IMR-90 (cell line): ENCODE data around the gene BCAT1. TPM values are rescaled to one million over a fixed set of nuclear protein-coding genes. Genes with fewer than 3 reads are reported as not detected.
A peak's percentile ranks its signal among the peaks of the same experiment; 100 is the strongest.

ENCODE experiments used
- ATAC-seq: fragments of 200-7000 bp; cut with Tn5 transposase; 2 replicates; pipeline ENCODE4 v1.9.1; 2020; ENCODE audit warnings: low read depth, mild to moderate bottlenecking, moderate library complexity
- BruUV-seq: library from RNA; stranded (reverse); fragments of 400-500 nt; replicated peaks from 2 replicates; lab custom pipeline; 2021; lab: Mats Ljungman, UMichigan
- CTCF ChIA-PET: fragments of 300-600 bp; formaldehyde crosslinking; extraction: SDS; loops from one replicate; lab custom pipeline; 2021; ENCODE audit warnings: antibody characterized with exemption; lab: Yijun Ruan, JAX
- POLR2A ChIA-PET: fragments of 300-600 bp; sonication (Branson Sonifier 250); formaldehyde crosslinking; loops from one replicate; lab custom pipeline; 2022; ENCODE audit warnings: antibody characterized with exemption; ENCODE audit not compliant: unreplicated experiment; lab: Charles Lee
- DNase-seq: peaks from one replicate; pipeline ENCODE4 v3.0.0; 2013
- H2AFZ ChIP-seq: replicated peaks from 2 replicates; pipeline ENCODE3; 2013; ENCODE audit warnings: low read length, mild to moderate bottlenecking; ENCODE audit not compliant: poor library complexity
- H2AK5ac ChIP-seq: 2 replicates; pipeline ENCODE4 v1.6.1; 2013; ENCODE audit warnings: low read depth, low read length, inconsistent platforms
- H2AK9ac ChIP-seq: replicated peaks from 2 replicates; pipeline ENCODE3; 2013; ENCODE audit warnings: mild to moderate bottlenecking, low read depth, low read length, moderate library complexity; ENCODE audit not compliant: poor library complexity
- H2BK120ac ChIP-seq: 2 replicates; pipeline ENCODE4 v1.6.1; 2013; ENCODE audit warnings: low read depth, low read length, inconsistent platforms
- H2BK15ac ChIP-seq: 3 replicates; pipeline ENCODE4 v1.6.1; 2013; ENCODE audit warnings: low read depth, low read length, inconsistent platforms
- H2BK20ac ChIP-seq: 2 replicates; pipeline ENCODE4 v1.6.1; 2013; ENCODE audit warnings: low read depth, mild to moderate bottlenecking, inconsistent platforms, low read length, moderate library complexity
- H2BK5ac ChIP-seq: 2 replicates; pipeline ENCODE4 v1.6.1; 2013; ENCODE audit warnings: mild to moderate bottlenecking, low read depth, low read length, inconsistent platforms; ENCODE audit not compliant: poor library complexity, severe bottlenecking
- H3K14ac ChIP-seq: replicated peaks from 2 replicates; pipeline ENCODE4 v1.6.1; 2013; ENCODE audit warnings: low read depth, low read length, inconsistent platforms
- H3K18ac ChIP-seq: 2 replicates; pipeline ENCODE4 v1.6.1; 2013; ENCODE audit warnings: low read depth, low read length, control low read depth
- H3K23ac ChIP-seq: 2 replicates; pipeline ENCODE4 v1.6.1; 2013; ENCODE audit warnings: low read depth, low read length, inconsistent platforms
- H3K27ac ChIP-seq: 2 replicates; pipeline ENCODE4 v1.5.1; 2013; ENCODE audit warnings: mild to moderate bottlenecking, control low read depth, low read length; ENCODE audit not compliant: insufficient read depth
- H3K27me3 ChIP-seq: 2 replicates; pipeline ENCODE4 v1.6.1; 2013; ENCODE audit warnings: low read length; ENCODE audit not compliant: control insufficient read depth, insufficient read depth
- H3K36me3 ChIP-seq: 2 replicates; pipeline ENCODE4 v1.6.1; 2013; ENCODE audit warnings: low read length, mixed read lengths; ENCODE audit not compliant: control insufficient read depth, insufficient read depth
- H3K4ac ChIP-seq: 2 replicates; pipeline ENCODE4 v1.6.1; 2013; ENCODE audit warnings: low read depth, low read length, inconsistent platforms
- H3K4me1 ChIP-seq: 2 replicates; pipeline ENCODE4 v1.6.1; 2013; ENCODE audit warnings: low read length, mixed read lengths; ENCODE audit not compliant: control insufficient read depth, insufficient read depth
- H3K4me2 ChIP-seq: 2 replicates; pipeline ENCODE4 v1.6.1; 2013; ENCODE audit warnings: low read depth, mild to moderate bottlenecking, control low read depth, low read length, moderate library complexity
- H3K4me3 ChIP-seq: 2 replicates; pipeline ENCODE4 v1.5.1; 2013; ENCODE audit warnings: low read depth, mild to moderate bottlenecking, control low read depth, low read length, moderate library complexity; ENCODE audit not compliant: insufficient read depth
- H3K56ac ChIP-seq: 2 replicates; pipeline ENCODE4 v1.6.1; 2013; ENCODE audit warnings: low read length, inconsistent platforms; ENCODE audit not compliant: insufficient read depth; ENCODE audit errors: extremely low read depth
- H3K79me1 ChIP-seq, 2 experiments: 2 replicates each; pipeline ENCODE4 v1.6.1; 2013; ENCODE audit warnings: low read length in 2 of 2, inconsistent platforms in 1 of 2, low read depth in 1 of 2
- H3K9ac ChIP-seq: 2 replicates; pipeline ENCODE4 v1.6.1; 2013; ENCODE audit warnings: low read depth, low read length, control low read depth
- H3K9me1 ChIP-seq: 2 replicates; pipeline ENCODE4 v1.6.1; 2013; ENCODE audit warnings: low read length, inconsistent platforms; ENCODE audit not compliant: insufficient read depth
- H3K9me3 ChIP-seq: 2 replicates; pipeline ENCODE4 v1.6.1; 2013; ENCODE audit warnings: low read length; ENCODE audit not compliant: control insufficient read depth, insufficient read depth
- H4K20me1 ChIP-seq: 2 replicates; pipeline ENCODE4 v1.6.1; 2013; ENCODE audit warnings: low read length, inconsistent platforms; ENCODE audit not compliant: insufficient read depth
- H4K5ac ChIP-seq: 2 replicates; pipeline ENCODE4 v1.6.1; 2013; ENCODE audit warnings: mild to moderate bottlenecking, low read depth, low read length, control low read depth
- H4K8ac ChIP-seq, 2 experiments: 2 replicates each; pipeline ENCODE4 v1.6.1; 2013; ENCODE audit warnings: low read depth in 2 of 2, low read length in 2 of 2, control low read depth in 1 of 2, inconsistent platforms in 1 of 2
- H4K91ac ChIP-seq: 2 replicates; pipeline ENCODE4 v1.6.1; 2013; ENCODE audit warnings: low read depth, low read length, inconsistent platforms; ENCODE audit not compliant: insufficient read depth
- BHLHE40 ChIP-seq: fragments of 150-350 bp; IDR thresholded peaks from 2 replicates; pipeline ENCODE4 v1.6.1; 2016; ENCODE audit warnings: mild to moderate bottlenecking, low read depth, low read length
- CEBPB ChIP-seq: IDR thresholded peaks from 2 replicates; pipeline ENCODE4 v1.6.1; 2012; ENCODE audit warnings: low read depth, low read length, improper control_type of control experiment
- CHD1 ChIP-seq: IDR thresholded peaks from 2 replicates; pipeline ENCODE4 v1.6.1; 2012; ENCODE audit warnings: low read depth, low read length, improper control_type of control experiment
- ELK1 ChIP-seq: fragments of 150-350 bp; IDR thresholded peaks from 2 replicates; pipeline ENCODE4 v1.6.1; 2016; ENCODE audit warnings: low read depth, mild to moderate bottlenecking, low read length, moderate library complexity, borderline replicate concordance
- FOS ChIP-seq: fragments of 150-350 bp; IDR thresholded peaks from 2 replicates; pipeline ENCODE4 v1.6.1; 2016; ENCODE audit warnings: low read depth, low read length
- MAFK ChIP-seq: IDR thresholded peaks from 2 replicates; pipeline ENCODE4 v1.6.1; 2012; ENCODE audit warnings: low read depth, low read length, improper control_type of control experiment
- MAZ ChIP-seq: IDR thresholded peaks from 2 replicates; pipeline ENCODE4 v1.6.1; 2012; ENCODE audit warnings: low read depth, mild to moderate bottlenecking, low read length, improper control_type of control experiment, moderate library complexity, borderline replicate concordance
- MXI1 ChIP-seq: IDR thresholded peaks from 2 replicates; pipeline ENCODE4 v1.6.1; 2012; ENCODE audit warnings: low read depth, mild to moderate bottlenecking, low read length, moderate library complexity, borderline replicate concordance
- NFE2L2 ChIP-seq: fragments of 150-350 bp; IDR thresholded peaks from 2 replicates; pipeline ENCODE4 v1.6.1; 2016; ENCODE audit warnings: low read depth, mild to moderate bottlenecking, low read length
- POLR2A ChIP-seq: IDR thresholded peaks from 2 replicates; pipeline ENCODE4 v1.6.1; 2012; ENCODE audit warnings: mild to moderate bottlenecking, low read depth, low read length
- RAD21 ChIP-seq: IDR thresholded peaks from 2 replicates; pipeline ENCODE4 v1.6.1; 2012; ENCODE audit warnings: low read length, improper control_type of control experiment
- RCOR1 ChIP-seq: IDR thresholded peaks from 2 replicates; pipeline ENCODE4 v1.6.1; 2012; ENCODE audit warnings: mild to moderate bottlenecking, low read length, improper control_type of control experiment; ENCODE audit not compliant: insufficient replicate concordance
- RFX5 ChIP-seq: IDR thresholded peaks from 2 replicates; pipeline ENCODE4 v1.8.0; 2012; ENCODE audit warnings: low read depth, mild to moderate bottlenecking, low read length, moderate library complexity
- SMC3 ChIP-seq: fragments of 150-350 bp; IDR thresholded peaks from 2 replicates; pipeline ENCODE4 v1.6.1; 2016; ENCODE audit warnings: low read depth, mild to moderate bottlenecking, antibody characterized with exemption, low read length, moderate library complexity
- USF2 ChIP-seq: fragments of 150-350 bp; IDR thresholded peaks from 2 replicates; pipeline ENCODE4 v1.6.1; 2017; ENCODE audit warnings: mild to moderate bottlenecking, antibody characterized with exemption, low read length, low read depth
- WGBS, 2 experiments: methylation state at CpG; one replicate each; pipeline versions ENCODE4 v1.1.5 to v1.1.7; 2013; ENCODE audit warnings: missing lambda C conversion rate in 2 of 2; ENCODE audit not compliant: insufficient read length in 1 of 2; ENCODE audit errors: extremely low coverage in 2 of 2; 5-methylcytosine and 5-hydroxymethylcytosine counted together
- dilution Hi-C: fragments of 300-500 bp; cut with HindIII; formaldehyde crosslinking; loops from one replicate; pipeline ENCODE4 v1.14.3; 2018; ENCODE audit warnings: low sequenced_read_pairs; ENCODE audit not compliant: unreplicated experiment
- in situ Hi-C: fragments of 300-500 bp; cut with MboI; formaldehyde crosslinking; loops from 3 replicates; pipeline ENCODE4 v1.14.3; 2019; ENCODE audit warnings: low sequenced_read_pairs, inconsistent platforms, mixed read lengths
- intact Hi-C: fragments of 100-400 bp; cut with micrococcal nuclease; formaldehyde crosslinking; loops from 2 replicates; pipeline ENCODE4 v1.10.0; 2022
- polyA plus RNA-seq, 3 experiments: library from polyadenylated mRNA; depleted of rRNA; stranded (reverse); fragments of >200 nt; gene quantifications; 2 replicates each; pipeline ENCODE4 v1.2.3, GENCODE V29; 2012; ENCODE audit warnings: low replicate concordance in 1 of 3
- total RNA-seq: library from RNA; depleted of rRNA; stranded (reverse); fragments of >200 nt; gene quantifications from 2 replicates; pipeline ENCODE4 v1.2.3, GENCODE V29; 2012
- TF ChIP-seq, protein P1 (sequence below): conservative IDR thresholded peaks from 2 replicates; pipeline ENCODE4 v1.5.1; 2012; ENCODE audit warnings: mild to moderate bottlenecking, low read depth, low read length, improper control_type of control experiment

BCAT1 gene
- total and polyA plus RNA-seq, 2 of the 4 experiments (the other 2 are of a cell fraction) = 30.4 to 683 TPM

- Histone ChIP-seq H2BK15ac (no peak overlapping the region), H2AK9ac (no peak overlapping the region), H3K27me3 (no peaks in the 10 kb centered on the region), H4K20me1 (peaks cover 30% of the 10 kb centered on the region; the same call in 1 of the 2 replicates), H2BK5ac (no peak overlapping the region), H3K18ac (no peak overlapping the region), H3K9me3 (no peaks in the 10 kb centered on the region), H4K8ac (no peak overlapping the region), H4K5ac (no peak overlapping the region), H2BK120ac (no peak overlapping the region), H3K14ac (no peak overlapping the region), H3K4me3 (no peak overlapping the region), H3K27ac (no peak overlapping the region), H3K9me1 (peaks cover 5% of the 10 kb centered on the region), H2AK5ac (no peak overlapping the region; the same call in 1 of the 2 replicates), H3K23ac (peak overlapping the region; percentile 32; the same call in 1 of the 2 replicates), H2BK20ac (no peak overlapping the region), H3K4me2 (no peak overlapping the region), H3K9ac (no peak overlapping the region), H3K79me1 (peaks cover 48 to 70% of the 10 kb centered on the region in 2 experiments), H3K4me1 (no peaks in the 10 kb centered on the region), H4K91ac (no peak overlapping the region), H2AFZ (no peak overlapping the region), H3K36me3 (peaks cover 25% of the 10 kb centered on the region), H3K4ac (no peak overlapping the region), H3K56ac (no peak overlapping the region)
- POLR2A ChIA-PET = no interaction called here
- no TSS peak for BruUV-seq
- TF ChIP-seq POLR2A (no peak), SMC3 (no peak), RAD21 (no peak), USF2 (no peak), MXI1 (no peak), RCOR1 (no peak), MAZ (no peak), CHD1 (no peak), NFE2L2 (no peak), CEBPB (no peak), FOS (no peak), MAFK (no peak), BHLHE40 (no peak), RFX5 (no peak), ELK1 (no peak)
- TF ChIP-seq, protein P1, sequence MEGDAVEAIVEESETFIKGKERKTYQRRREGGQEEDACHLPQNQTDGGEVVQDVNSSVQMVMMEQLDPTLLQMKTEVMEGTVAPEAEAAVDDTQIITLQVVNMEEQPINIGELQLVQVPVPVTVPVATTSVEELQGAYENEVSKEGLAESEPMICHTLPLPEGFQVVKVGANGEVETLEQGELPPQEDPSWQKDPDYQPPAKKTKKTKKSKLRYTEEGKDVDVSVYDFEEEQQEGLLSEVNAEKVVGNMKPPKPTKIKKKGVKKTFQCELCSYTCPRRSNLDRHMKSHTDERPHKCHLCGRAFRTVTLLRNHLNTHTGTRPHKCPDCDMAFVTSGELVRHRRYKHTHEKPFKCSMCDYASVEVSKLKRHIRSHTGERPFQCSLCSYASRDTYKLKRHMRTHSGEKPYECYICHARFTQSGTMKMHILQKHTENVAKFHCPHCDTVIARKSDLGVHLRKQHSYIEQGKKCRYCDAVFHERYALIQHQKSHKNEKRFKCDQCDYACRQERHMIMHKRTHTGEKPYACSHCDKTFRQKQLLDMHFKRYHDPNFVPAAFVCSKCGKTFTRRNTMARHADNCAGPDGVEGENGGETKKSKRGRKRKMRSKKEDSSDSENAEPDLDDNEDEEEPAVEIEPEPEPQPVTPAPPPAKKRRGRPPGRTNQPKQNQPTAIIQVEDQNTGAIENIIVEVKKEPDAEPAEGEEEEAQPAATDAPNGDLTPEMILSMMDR = no peak
- in situ Hi-C loops = no loop called here
- dilution Hi-C loops = no loop called here
- WGBS, 2 experiments = no CpG with 5 or more reads among the region's 3 CpGs
- DNase-seq (no peak), ATAC-seq (no peak)
- intact Hi-C loops = no loop called here
- CTCF ChIA-PET = no interaction called here
Measured at GRCh38 chr12:24889411-24889810, 59.5 kb downstream of the BCAT1 start.
